HG02885 (cell line): ENCODE measurements around the gene HNF1B.
"Not testable (repeated sequence)": the region's sequence is repeated elsewhere in the genome, so short reads cannot be mapped to it uniquely, and the experiment has no call there.

Experiments
- ATAC-seq: cut with Tn5 transposase; IDR thresholded peaks from one replicate; pipeline ENCODE4 v1.9.1; 2021; ENCODE audit warnings: mild to moderate bottlenecking; ENCODE audit not compliant: unreplicated experiment, poor library complexity

The HNF1B gene

GRCh38 chr17:37744961-37745800, at the start of gene HNF1B:
HNF1B (minus strand) TSS chr17:37745059; CDS start chr17:37744884, 175 bp downstream.
- ATAC-seq = peak; percentile 50

GRCh38 chr17:37792787-37793186, 47.9 kb upstream of the HNF1B start:
- ATAC-seq = no peak

GRCh38 chr17:37791447-37792399, 46.9 kb upstream of the HNF1B start:
- ATAC-seq = no peak

GRCh38 chr17:37789771-37790541, 45.1 kb upstream of the HNF1B start:
- ATAC-seq = no peak

- ATAC-seq = no peak
Observed at GRCh38 chr17:37789021-37789565, 44.2 kb upstream of the HNF1B start.

- no peak for ATAC-seq
Observed at GRCh38 chr17:37788526-37788925, 43.7 kb upstream of the HNF1B start.

GRCh38 chr17:37787055-37787757, 42.3 kb upstream of the HNF1B start:
- ATAC-seq = no peak

GRCh38 chr17:37786481-37786880, 41.6 kb upstream of the HNF1B start:
- ATAC-seq = no peak

GRCh38 chr17:37782460-37782859, 37.6 kb upstream of the HNF1B start:
- ATAC-seq = not testable (repeated sequence)

GRCh38 chr17:37781451-37781850, 36.6 kb upstream of the HNF1B start:
- no peak for ATAC-seq

- no peak for ATAC-seq
Observed at GRCh38 chr17:37779554-37779953, 34.7 kb upstream of the HNF1B start.

- ATAC-seq = peak; percentile 66
Observed at GRCh38 chr17:37774504-37774903, 29.6 kb upstream of the HNF1B start.

- ATAC-seq = no peak
Observed at GRCh38 chr17:37772982-37773381, 28.1 kb upstream of the HNF1B start.

- no peak for ATAC-seq
Observed at GRCh38 chr17:37770631-37771518, 26.0 kb upstream of the HNF1B start.

- ATAC-seq = no peak
Observed at GRCh38 chr17:37769050-37769449, 24.2 kb upstream of the HNF1B start.

GRCh38 chr17:37768438-37768837, 23.6 kb upstream of the HNF1B start:
- ATAC-seq = no peak

GRCh38 chr17:37766971-37767370, 22.1 kb upstream of the HNF1B start:
- ATAC-seq = no peak

- no peak for ATAC-seq
Observed at GRCh38 chr17:37764383-37764782, 19.5 kb upstream of the HNF1B start.
